ENCODE data around the gene DYNLT1.
"Not testable (repeated sequence)": the region's sequence is repeated elsewhere in the genome, so short reads cannot be mapped to it uniquely, and the experiment has no call there.

The DYNLT1 gene

GRCh38 chr6:158644231-158645063 is at the start of gene DYNLT1:
DYNLT1 (minus strand) TSS chr6:158644743; CDS start chr6:158644708, 35 bp downstream.
- peak; percentile 80 for DNase-seq

GRCh38 chr6:158688860-158689259 is 44.3 kb upstream of the DYNLT1 start:
- DNase-seq: no peak

GRCh38 chr6:158687506-158687905 is 43.0 kb upstream of the DYNLT1 start:
- DNase-seq: no peak

GRCh38 chr6:158686791-158687381 is 42.3 kb upstream of the DYNLT1 start:
- DNase-seq: peak; percentile 34

- DNase-seq: no peak
Measured at GRCh38 chr6:158686311-158686710, 41.8 kb upstream of the DYNLT1 start.

- no peak for DNase-seq
Measured at GRCh38 chr6:158684745-158685324, 40.3 kb upstream of the DYNLT1 start.

- DNase-seq: no peak
Measured at GRCh38 chr6:158684311-158684710, 39.8 kb upstream of the DYNLT1 start.

GRCh38 chr6:158680481-158680880 is 35.9 kb upstream of the DYNLT1 start:
- no peak for DNase-seq

GRCh38 chr6:158680015-158680414 is 35.5 kb upstream of the DYNLT1 start:
- no peak for DNase-seq

GRCh38 chr6:158677906-158678578 is 33.5 kb upstream of the DYNLT1 start:
- no peak for DNase-seq

- DNase-seq: not testable (repeated sequence)
Measured at GRCh38 chr6:158677094-158677493, 32.6 kb upstream of the DYNLT1 start.

- DNase-seq: no peak
Measured at GRCh38 chr6:158674342-158675131, 30.0 kb upstream of the DYNLT1 start.

GRCh38 chr6:158672726-158673125 is 28.2 kb upstream of the DYNLT1 start:
- DNase-seq: no peak

- not testable (repeated sequence) for DNase-seq
Measured at GRCh38 chr6:158672119-158672518, 27.6 kb upstream of the DYNLT1 start.

GRCh38 chr6:158669145-158670035 is 24.8 kb upstream of the DYNLT1 start:
- no peak for DNase-seq

GRCh38 chr6:158668707-158669103 is 24.2 kb upstream of the DYNLT1 start:
- DNase-seq: no peak

GRCh38 chr6:158667360-158667981 is 22.9 kb upstream of the DYNLT1 start:
- DNase-seq: no peak

- DNase-seq: no peak
Measured at GRCh38 chr6:158666628-158667359, 22.3 kb upstream of the DYNLT1 start.

GRCh38 chr6:158665332-158665731 is 20.8 kb upstream of the DYNLT1 start:
- no peak for DNase-seq

GRCh38 chr6:158663625-158664165 is 19.2 kb upstream of the DYNLT1 start:
- no peak for DNase-seq
